GM19395 (cell line): Measurements from ENCODE around the gene PROM2.

Experiments
- ATAC-seq: cut with Tn5 transposase; IDR thresholded peaks from one replicate; pipeline ENCODE4 v1.9.1; 2021; ENCODE audit warnings: mild to moderate bottlenecking, moderate library complexity; ENCODE audit not compliant: unreplicated experiment

Gene PROM2

GRCh38 chr2:95305380-95306061 is 31.3 kb downstream of the PROM2 start:
- no peak for ATAC-seq

GRCh38 chr2:95306336-95306895 is 32.2 kb downstream of the PROM2 start:
- ATAC-seq, result no peak

GRCh38 chr2:95307036-95307435 is 32.8 kb downstream of the PROM2 start:
- ATAC-seq, result no peak

GRCh38 chr2:95307878-95308277 is 33.6 kb downstream of the PROM2 start:
- no peak for ATAC-seq

- ATAC-seq, result no peak
Observed at GRCh38 chr2:95308426-95308990, 34.3 kb downstream of the PROM2 start.

- no peak for ATAC-seq
Observed at GRCh38 chr2:95309599-95309998, 35.4 kb downstream of the PROM2 start.

- ATAC-seq, result no peak
Observed at GRCh38 chr2:95310216-95310615, 36.0 kb downstream of the PROM2 start.

GRCh38 chr2:95310651-95311050 is 36.4 kb downstream of the PROM2 start:
- ATAC-seq, result no peak

- no peak for ATAC-seq
Observed at GRCh38 chr2:95311815-95312542, 37.7 kb downstream of the PROM2 start.

- ATAC-seq, result no peak
Observed at GRCh38 chr2:95312543-95313201, 38.4 kb downstream of the PROM2 start.

GRCh38 chr2:95313296-95314131 is 39.3 kb downstream of the PROM2 start:
- no peak for ATAC-seq

GRCh38 chr2:95314598-95314963 is 40.3 kb downstream of the PROM2 start:
- ATAC-seq, result no peak

GRCh38 chr2:95314964-95315611 is 40.8 kb downstream of the PROM2 start:
- ATAC-seq, result no peak

- ATAC-seq, result no peak
Observed at GRCh38 chr2:95315801-95316411, 41.7 kb downstream of the PROM2 start.

GRCh38 chr2:95316466-95317122 is 42.3 kb downstream of the PROM2 start:
- ATAC-seq, result no peak

GRCh38 chr2:95317123-95317500 is 42.9 kb downstream of the PROM2 start:
- no peak for ATAC-seq

- no peak for ATAC-seq
Observed at GRCh38 chr2:95317665-95318425, 43.6 kb downstream of the PROM2 start.

GRCh38 chr2:95318431-95319220 is 44.4 kb downstream of the PROM2 start:
- ATAC-seq, result no peak
